ENCODE results near the gene SNX2.
A peak's percentile ranks its signal among the peaks of the same experiment; 100 is the strongest.
"Not testable (repeated sequence)": the region's sequence is repeated elsewhere in the genome, so short reads cannot be mapped to it uniquely, and the experiment has no call there.

Gene SNX2

GRCh38 chr5:122842016-122842580, 67.2 kb downstream of the SNX2 start:
- H3K27ac Mint-ChIP-seq: no peak overlapping the region
- DNase-seq (ENCODE audit: low spot score in 2 of 2) (no peak), ATAC-seq (ENCODE audit: low read depth) (no peak)
- H3K36me3 Mint-ChIP-seq: peaks cover 2% of the 10 kb centered on the region
- no peaks in the 10 kb centered on the region for H3K9me3 Mint-ChIP-seq
- H3K4me1 Mint-ChIP-seq: peaks cover 21% of the 10 kb centered on the region
- no peaks in the 10 kb centered on the region for H3K27me3 Mint-ChIP-seq
- no peak overlapping the region for H3K4me3 Mint-ChIP-seq

- no peaks in the 10 kb centered on the region for H3K27me3 Mint-ChIP-seq
- no peaks in the 10 kb centered on the region for H3K9me3 Mint-ChIP-seq
- no peak for ATAC-seq (ENCODE audit: low read depth)
Measured at GRCh38 chr5:122844136-122844909, 69.4 kb downstream of the SNX2 start.

GRCh38 chr5:122844910-122845228, 70.0 kb downstream of the SNX2 start:
- DNase-seq (ENCODE audit: low spot score in 2 of 2) (no peak), ATAC-seq (ENCODE audit: low read depth) (peak; percentile 2)
- Mint-ChIP-seq H3K36me3 (peaks cover 2% of the 10 kb centered on the region), H3K4me3 (peak overlapping the region; percentile 86), H3K9me3 (no peaks in the 10 kb centered on the region), H3K4me1 (peaks cover 26% of the 10 kb centered on the region), H3K27me3 (no peaks in the 10 kb centered on the region), H3K27ac (peak overlapping the region; percentile 69)

More at GRCh38 chr5:122844136-122844909, 69.4 kb downstream of the SNX2 start:
- Mint-ChIP-seq H3K4me3 (peak overlapping the region; percentile 86), H3K36me3 (peaks cover 2% of the 10 kb centered on the region), H3K27ac (peak overlapping the region; percentile 69), H3K4me1 (peaks cover 23% of the 10 kb centered on the region)
- DNase-seq (ENCODE audit: low spot score in 2 of 2): no peak

- Mint-ChIP-seq H3K4me1 (peaks cover 28% of the 10 kb centered on the region), H3K27me3 (no peaks in the 10 kb centered on the region), H3K36me3 (no peaks in the 10 kb centered on the region), H3K27ac (peak within 1 kb of the TSS; percentile 89), H3K9me3 (no peaks in the 10 kb centered on the region), H3K4me3 (peak within 1 kb of the TSS; percentile 86)
- ATAC-seq (ENCODE audit: low read depth): peak; percentile 85
- DNase-seq (ENCODE audit: low spot score in 2 of 2): peak; percentile 54 to 62
Measured at GRCh38 chr5:122845229-122846050, 70.6 kb downstream of the SNX2 start, which contains the start of gene SNX24. Gene SNX24, plus strand, starts transcription at chr5:122845613. Its CDS starts 21 bp downstream, at chr5:122845634.

GRCh38 chr5:122846051-122846550, 71.2 kb downstream of the SNX2 start:
- ATAC-seq (ENCODE audit: low read depth): no peak

GRCh38 chr5:122847687-122848081, 72.8 kb downstream of the SNX2 start:
- DNase-seq (ENCODE audit: low spot score in 2 of 2): no peak
- no peak for ATAC-seq (ENCODE audit: low read depth)
- no peaks in the 10 kb centered on the region for H3K36me3 Mint-ChIP-seq
- H3K27me3 Mint-ChIP-seq: no peaks in the 10 kb centered on the region
- H3K9me3 Mint-ChIP-seq: no peaks in the 10 kb centered on the region
- no peak overlapping the region for H3K4me3 Mint-ChIP-seq
- H3K27ac Mint-ChIP-seq: peak overlapping the region; percentile 89
- H3K4me1 Mint-ChIP-seq: peaks cover 26% of the 10 kb centered on the region

More at GRCh38 chr5:122846051-122846550, 71.2 kb downstream of the SNX2 start:
- no peaks in the 10 kb centered on the region for H3K9me3 Mint-ChIP-seq
- H3K4me3 Mint-ChIP-seq: peak overlapping the region; percentile 85
- no peaks in the 10 kb centered on the region for H3K27me3 Mint-ChIP-seq
- H3K36me3 Mint-ChIP-seq: no peaks in the 10 kb centered on the region
- H3K27ac Mint-ChIP-seq: peak overlapping the region; percentile 89
- DNase-seq (ENCODE audit: low spot score in 2 of 2): no peak
- peaks cover 26% of the 10 kb centered on the region for H3K4me1 Mint-ChIP-seq

- H3K9me3 Mint-ChIP-seq: no peaks in the 10 kb centered on the region
- H3K4me3 Mint-ChIP-seq: no peak overlapping the region
- ATAC-seq (ENCODE audit: low read depth) (no peak), DNase-seq (ENCODE audit: low spot score in 2 of 2) (no peak)
- no peaks in the 10 kb centered on the region for H3K36me3 Mint-ChIP-seq
- no peak overlapping the region for H3K27ac Mint-ChIP-seq
- H3K27me3 Mint-ChIP-seq: no peaks in the 10 kb centered on the region
- H3K4me1 Mint-ChIP-seq: peaks cover 16% of the 10 kb centered on the region
Measured at GRCh38 chr5:122849771-122850170, 74.9 kb downstream of the SNX2 start.

- DNase-seq (ENCODE audit: low spot score in 2 of 2); H3K36me3 Mint-ChIP-seq; H3K4me3 Mint-ChIP-seq; H3K4me1 Mint-ChIP-seq; H3K9me3 Mint-ChIP-seq; H3K27ac Mint-ChIP-seq; ATAC-seq (ENCODE audit: low read depth); H3K27me3 Mint-ChIP-seq: not testable (repeated sequence)
Measured at GRCh38 chr5:122857538-122857937, 82.7 kb downstream of the SNX2 start.

GRCh38 chr5:122858451-122858850, 83.6 kb downstream of the SNX2 start:
- ATAC-seq (ENCODE audit: low read depth) (no peak), DNase-seq (ENCODE audit: low spot score in 2 of 2) (no peak)
- no peaks in the 10 kb centered on the region for H3K9me3 Mint-ChIP-seq
- no peaks in the 10 kb centered on the region for H3K27me3 Mint-ChIP-seq
- peaks cover 6% of the 10 kb centered on the region for H3K36me3 Mint-ChIP-seq
- H3K4me3 Mint-ChIP-seq: no peak overlapping the region
- no peak overlapping the region for H3K27ac Mint-ChIP-seq
- H3K4me1 Mint-ChIP-seq: no peaks in the 10 kb centered on the region

- Mint-ChIP-seq H3K27ac (no peak overlapping the region), H3K4me3 (no peak overlapping the region), H3K36me3 (peaks cover 1% of the 10 kb centered on the region), H3K4me1 (no peaks in the 10 kb centered on the region), H3K27me3 (no peaks in the 10 kb centered on the region), H3K9me3 (no peaks in the 10 kb centered on the region)
- DNase-seq (ENCODE audit: low spot score in 2 of 2): no peak
- ATAC-seq (ENCODE audit: low read depth): no peak
Measured at GRCh38 chr5:122863240-122863639, 88.4 kb downstream of the SNX2 start.

- DNase-seq (ENCODE audit: low spot score in 2 of 2) (no peak), ATAC-seq (ENCODE audit: low read depth) (no peak)
- Mint-ChIP-seq H3K36me3 (peaks cover 3% of the 10 kb centered on the region), H3K4me3 (no peak overlapping the region), H3K4me1 (no peaks in the 10 kb centered on the region), H3K27ac (no peak overlapping the region), H3K27me3 (no peaks in the 10 kb centered on the region), H3K9me3 (no peaks in the 10 kb centered on the region)
Measured at GRCh38 chr5:122863721-122864120, 88.8 kb downstream of the SNX2 start.

- no peak overlapping the region for H3K27ac Mint-ChIP-seq
- no peaks in the 10 kb centered on the region for H3K27me3 Mint-ChIP-seq
- ATAC-seq (ENCODE audit: low read depth) (no peak), DNase-seq (ENCODE audit: low spot score in 2 of 2) (no peak)
- H3K4me1 Mint-ChIP-seq: no peaks in the 10 kb centered on the region
- H3K9me3 Mint-ChIP-seq: no peaks in the 10 kb centered on the region
- no peak overlapping the region for H3K4me3 Mint-ChIP-seq
- H3K36me3 Mint-ChIP-seq: peaks cover 3% of the 10 kb centered on the region
Measured at GRCh38 chr5:122864400-122864799, 89.5 kb downstream of the SNX2 start.

- no peak overlapping the region for H3K27ac Mint-ChIP-seq
- H3K36me3 Mint-ChIP-seq: peaks cover 3% of the 10 kb centered on the region
- no peak overlapping the region for H3K4me3 Mint-ChIP-seq
Measured at GRCh38 chr5:122864842-122865241, 90.0 kb downstream of the SNX2 start.

More at GRCh38 chr5:122864842-122865241, 90.0 kb downstream of the SNX2 start:
- DNase-seq (ENCODE audit: low spot score in 2 of 2): no peak
- Mint-ChIP-seq H3K9me3 (no peaks in the 10 kb centered on the region), H3K4me1 (no peaks in the 10 kb centered on the region), H3K27me3 (no peaks in the 10 kb centered on the region)
- ATAC-seq (ENCODE audit: low read depth): no peak

Data from memory B cell (primary cell).